Endothelial cell of umbilical vein (primary cell): ENCODE results near the gene SCAPER. TPM values are rescaled to one million over a fixed set of nuclear protein-coding genes. Genes with fewer than 3 reads are reported as not detected.

ENCODE experiments used
- BruUV-seq: library from RNA; stranded (reverse); fragments of 400-500 nt; replicated peaks from 2 replicates; lab custom pipeline; 2021; lab: Mats Ljungman, UMichigan
- CTCF ChIA-PET: fragments of 300-600, 350-600 bp; sonication (Branson Sonifier 250); formaldehyde crosslinking; loops from one replicate; lab custom pipeline; 2021; ENCODE audit warnings: antibody characterized with exemption, inconsistent platforms; lab: Charles Lee
- POLR2A ChIA-PET: fragments of 300-600, 350-600 bp; sonication (Branson Sonifier 250); formaldehyde crosslinking; loops from one replicate; lab custom pipeline; 2021; ENCODE audit warnings: antibody characterized with exemption, inconsistent platforms; lab: Charles Lee
- DNase-seq: peaks from one replicate; pipeline ENCODE4 v3.0.0-alpha.2; 2011; ENCODE audit warnings: low read depth, low spot score
- FAIRE-seq: peaks from 2 replicates; lab custom pipeline; 2011; peaks lifted over from hg19 to GRCh38; lab: Jason Lieb, UNC
- H2AFZ ChIP-seq: 2 replicates; pipeline ENCODE4 v1.6.0; 2012; ENCODE audit warnings: low read depth, low read length, control low read depth, inconsistent platforms
- H3K27ac ChIP-seq: 2 replicates; pipeline ENCODE4 v1.5.1; 2011; ENCODE audit warnings: low read depth, mild to moderate bottlenecking, control low read depth, low read length, moderate library complexity; ENCODE audit not compliant: insufficient read depth
- H3K27me3 ChIP-seq, 2 experiments: 2 replicates each; pipeline versions ENCODE4 v1.6.0 to v1.6.1; 2011; ENCODE audit warnings: low read length in 2 of 2, mixed read lengths in 1 of 2; ENCODE audit not compliant: control insufficient read depth in 2 of 2, insufficient read depth in 2 of 2
- H3K36me3 ChIP-seq, 2 experiments: 2 replicates in 1 of 2; 3 replicates in 1 of 2; pipeline ENCODE4 v1.5.1; 2011; ENCODE audit warnings: low read length in 2 of 2, mild to moderate bottlenecking in 1 of 2, moderate library complexity in 1 of 2; ENCODE audit not compliant: control insufficient read depth in 2 of 2, insufficient read depth in 2 of 2; ENCODE audit errors: extremely low read depth in 1 of 2
- H3K4me1 ChIP-seq: 3 replicates; pipeline ENCODE4 v1.5.1; 2011; ENCODE audit warnings: mild to moderate bottlenecking, low read length; ENCODE audit not compliant: control insufficient read depth, insufficient read depth; ENCODE audit errors: extremely low read depth
- H3K4me2 ChIP-seq: 2 replicates; pipeline ENCODE4 v1.6.1; 2011; ENCODE audit warnings: low read length, control low read depth, mixed read lengths; ENCODE audit not compliant: insufficient read depth
- H3K4me3 ChIP-seq, 3 experiments: fragments of 200-600 bp in 1 of 3; sonication (generic), shearing (Covaris generic) in 1 of 3; replicated peaks in 1 of 3; 2 replicates each; pipeline ENCODE4 v1.5.1; 2011 to 2016; ENCODE audit warnings: control low read depth in 3 of 3, low read length in 3 of 3, mild to moderate bottlenecking in 2 of 3, inconsistent platforms in 1 of 3, low read depth in 1 of 3, moderate library complexity in 1 of 3; ENCODE audit not compliant: insufficient read depth in 1 of 3
- H3K79me2 ChIP-seq: 2 replicates; pipeline ENCODE4 v1.6.0; 2012; ENCODE audit warnings: low read length, inconsistent platforms; ENCODE audit not compliant: control insufficient read depth, insufficient read depth
- H3K9ac ChIP-seq: replicated peaks from 2 replicates; pipeline ENCODE3; 2011; ENCODE audit warnings: low read length, control low read depth; ENCODE audit not compliant: insufficient read depth; ENCODE audit errors: extremely low read depth
- H3K9me1 ChIP-seq: replicated peaks from 3 replicates; pipeline ENCODE4 v1.6.0; 2011; ENCODE audit warnings: mild to moderate bottlenecking, low read length; ENCODE audit not compliant: control insufficient read depth, insufficient read depth; ENCODE audit errors: extremely low read depth
- H3K9me3 ChIP-seq: replicated peaks from 2 replicates; pipeline ENCODE4 v1.5.1; 2012; ENCODE audit warnings: low read length, inconsistent platforms; ENCODE audit not compliant: control insufficient read depth, insufficient read depth
- H4K20me1 ChIP-seq: replicated peaks from 2 replicates; pipeline ENCODE3; 2011; ENCODE audit warnings: mild to moderate bottlenecking, low read length; ENCODE audit not compliant: control insufficient read depth, insufficient read depth; ENCODE audit errors: extremely low read depth
- EZH2 ChIP-seq: IDR thresholded peaks from 2 replicates; pipeline ENCODE4 v1.6.1; 2012; ENCODE audit warnings: borderline replicate concordance, low read depth, mild to moderate bottlenecking, moderate library complexity, low read length, inconsistent platforms; ENCODE audit not compliant: severe bottlenecking
- FOS ChIP-seq: IDR thresholded peaks from 2 replicates; pipeline ENCODE4 v1.6.1; 2011; ENCODE audit warnings: mild to moderate bottlenecking, low read length, moderate library complexity, borderline replicate concordance; ENCODE audit not compliant: insufficient read depth
- GATA2 ChIP-seq: IDR thresholded peaks from 2 replicates; pipeline ENCODE4 v1.7.0; 2011; ENCODE audit warnings: low read depth, mild to moderate bottlenecking, moderate library complexity, mixed read lengths, low read length; ENCODE audit not compliant: insufficient read length, insufficient read depth
- JUN ChIP-seq: IDR thresholded peaks from 2 replicates; pipeline ENCODE4 v1.6.1; 2011; ENCODE audit warnings: borderline replicate concordance, low read depth; ENCODE audit not compliant: insufficient read length, insufficient read depth
- MAX ChIP-seq: IDR thresholded peaks from 2 replicates; pipeline ENCODE4 v1.6.1; 2011; ENCODE audit not compliant: insufficient read depth, insufficient read length
- MYC ChIP-seq: IDR thresholded peaks from one replicate; pipeline ENCODE4 v1.6.1; 2011; ENCODE audit warnings: mild to moderate bottlenecking, low read depth, low read length
- POLR2A ChIP-seq: IDR thresholded peaks from 2 replicates; pipeline ENCODE4 v1.6.1; 2012; ENCODE audit warnings: low read depth, mild to moderate bottlenecking, control low read depth, low read length
- POLR2AphosphoS5 ChIP-seq: IDR thresholded peaks from 2 replicates; pipeline ENCODE4 v1.6.1; 2012; ENCODE audit warnings: low read depth, mild to moderate bottlenecking, control low read depth, low read length, moderate library complexity; ENCODE audit not compliant: insufficient read depth
- dilution Hi-C: fragments of 300-500 bp; cut with MboI; formaldehyde crosslinking; loops from one replicate; pipeline ENCODE4 v1.15.0; 2019; ENCODE audit warnings: low sequenced_read_pairs; ENCODE audit not compliant: extremely low pct_ligation_motif_present
- intact Hi-C: fragments of 100-400 bp; cut with micrococcal nuclease; formaldehyde crosslinking; loops from one replicate; pipeline ENCODE4 v1.10.0; 2022
- polyA plus RNA-seq, 4 experiments: library from polyadenylated mRNA; depleted of rRNA in 3 of 4; stranded (reverse) in 3 of 4; unstranded in 1 of 4; fragments of >200 nt; gene quantifications; 2 replicates each; pipeline versions ENCODE4 v1.2.1 to v1.2.3, GENCODE V29; 2011 to 2012; ENCODE audit warnings: missing spikeins in 1 of 4
- total RNA-seq: library from RNA; stranded (reverse); gene quantifications from 2 replicates; pipeline ENCODE4 v1.2.3, GENCODE V29; 2021
- TF ChIP-seq, protein P1 (sequence below), 2 donors: IDR thresholded peaks; 1 replicate in 1 of 2; 2 replicates in 1 of 2; pipeline ENCODE4 v1.5.1; 2011; ENCODE audit warnings: low read length in 2 of 2, mild to moderate bottlenecking in 2 of 2, moderate library complexity in 2 of 2, control low read depth in 1 of 2, inconsistent platforms in 1 of 2, low read depth in 1 of 2; ENCODE audit not compliant: insufficient read depth in 1 of 2; ENCODE audit errors: extremely low read depth in 1 of 2

The SCAPER gene
- total and polyA plus RNA-seq, 2 donors (not counting 3 experiments of a cell fraction or from before 2014, with no cell fraction given), result 2.7 to 12.7 TPM

DNA sequence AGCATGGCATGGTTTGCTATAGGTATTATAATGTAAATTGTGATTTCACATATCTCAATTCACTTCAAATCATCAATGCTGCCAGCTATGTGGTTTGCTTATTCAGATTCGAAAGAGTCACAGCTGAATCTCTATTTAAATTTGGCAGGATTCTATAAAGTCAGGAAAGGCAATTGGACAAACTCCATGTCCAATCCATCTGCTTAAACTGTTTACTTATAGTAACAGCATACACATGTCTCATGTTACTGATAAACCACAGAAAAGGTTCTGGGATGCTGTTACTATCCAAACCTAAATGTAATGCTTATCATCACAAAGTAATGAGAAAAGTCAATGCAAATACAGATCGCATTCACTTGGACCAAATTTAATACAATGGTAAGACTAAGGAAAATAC lies 338.9 kb downstream of the SCAPER start:
- BruUV-seq, result no TSS peak
- no peaks in the 10 kb centered on the region for H3K27me3 ChIP-seq
- no peak for FAIRE-seq
- CTCF ChIA-PET, result no interaction called here
- no peak overlapping the region for H3K4me2 ChIP-seq
- DNase-seq, result no peak
- H3K36me3 ChIP-seq, result no peaks in the 10 kb centered on the region
- no peak for TF ChIP-seq POLR2AphosphoS5
- TF ChIP-seq GATA2, result no peak
- TF ChIP-seq, protein P1, sequence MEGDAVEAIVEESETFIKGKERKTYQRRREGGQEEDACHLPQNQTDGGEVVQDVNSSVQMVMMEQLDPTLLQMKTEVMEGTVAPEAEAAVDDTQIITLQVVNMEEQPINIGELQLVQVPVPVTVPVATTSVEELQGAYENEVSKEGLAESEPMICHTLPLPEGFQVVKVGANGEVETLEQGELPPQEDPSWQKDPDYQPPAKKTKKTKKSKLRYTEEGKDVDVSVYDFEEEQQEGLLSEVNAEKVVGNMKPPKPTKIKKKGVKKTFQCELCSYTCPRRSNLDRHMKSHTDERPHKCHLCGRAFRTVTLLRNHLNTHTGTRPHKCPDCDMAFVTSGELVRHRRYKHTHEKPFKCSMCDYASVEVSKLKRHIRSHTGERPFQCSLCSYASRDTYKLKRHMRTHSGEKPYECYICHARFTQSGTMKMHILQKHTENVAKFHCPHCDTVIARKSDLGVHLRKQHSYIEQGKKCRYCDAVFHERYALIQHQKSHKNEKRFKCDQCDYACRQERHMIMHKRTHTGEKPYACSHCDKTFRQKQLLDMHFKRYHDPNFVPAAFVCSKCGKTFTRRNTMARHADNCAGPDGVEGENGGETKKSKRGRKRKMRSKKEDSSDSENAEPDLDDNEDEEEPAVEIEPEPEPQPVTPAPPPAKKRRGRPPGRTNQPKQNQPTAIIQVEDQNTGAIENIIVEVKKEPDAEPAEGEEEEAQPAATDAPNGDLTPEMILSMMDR (IDR thresholded peaks at IDR 0.05; ENCODE audit: extremely low read depth in 1 of 2, insufficient read depth in 1 of 2, low read depth in 1 of 2, low read length in 2 of 2), result no peak
- TF ChIP-seq FOS, result no peak
- TF ChIP-seq POLR2A, result no peak
- no peak for TF ChIP-seq MYC
- TF ChIP-seq EZH2, result no peak
- no peak for TF ChIP-seq JUN
- TF ChIP-seq MAX, result no peak
- no peaks in the 10 kb centered on the region for H3K9me3 ChIP-seq
- H3K9me1 ChIP-seq, result no peaks in the 10 kb centered on the region
- intact Hi-C loops, result no loop called here
- H3K27ac ChIP-seq, result no peak overlapping the region
- dilution Hi-C loops, result no loop called here
- H3K9ac ChIP-seq, result no peak overlapping the region
- H3K4me3 ChIP-seq, result no peak overlapping the region
- H3K79me2 ChIP-seq, result no peaks in the 10 kb centered on the region
- POLR2A ChIA-PET, result no interaction called here
- no peak overlapping the region for H2AFZ ChIP-seq
- H3K4me1 ChIP-seq, result no peaks in the 10 kb centered on the region
- H4K20me1 ChIP-seq, result no peaks in the 10 kb centered on the region
